ENCODE measurements around the gene OR2D3. TPM values are rescaled to one million over a fixed set of nuclear protein-coding genes. Genes with fewer than 3 reads are reported as not detected.

The OR2D3 gene
- polyA plus RNA-seq, 1 of the 3 experiments (the other 2 are of a cell fraction) = not detected

- Histone ChIP-seq H3K9ac (no peak overlapping the region), H3K79me2 (ENCODE audit: insufficient read depth) (no peaks in the 10 kb centered on the region), H3K4me3 (ENCODE audit: low read depth in 2 of 2, low read length in 1 of 2) (no peak overlapping the region), H3K9me3 (no peaks in the 10 kb centered on the region), H2AFZ (ENCODE audit: low read depth) (no peak overlapping the region), H3K9me2 (no peaks in the 10 kb centered on the region), H3K27ac (ENCODE audit: low read depth in 2 of 2, low read length in 1 of 2) (no peak overlapping the region), H3K27me3 (ENCODE audit: insufficient read depth) (no peaks in the 10 kb centered on the region), H3F3A (replicated peaks; ENCODE audit: insufficient read depth) (no peaks in the 10 kb centered on the region), H3K4me1 (ENCODE audit: control insufficient read depth in 1 of 2, insufficient read depth in 2 of 2, low read depth in 1 of 2, low read length in 1 of 2) (no peaks in the 10 kb centered on the region), H4K20me1 (ENCODE audit: insufficient read depth) (no peaks in the 10 kb centered on the region), H3K36me3 (replicated peaks in 1 of 2; ENCODE audit: control insufficient read depth in 1 of 2, insufficient read depth in 2 of 2, low read length in 1 of 2) (no peaks in the 10 kb centered on the region), H3K4me2 (no peak overlapping the region)
- POLR2A ChIA-PET = no interaction called here
- DNase-seq = no peak
- TF ChIP-seq, protein P1, sequence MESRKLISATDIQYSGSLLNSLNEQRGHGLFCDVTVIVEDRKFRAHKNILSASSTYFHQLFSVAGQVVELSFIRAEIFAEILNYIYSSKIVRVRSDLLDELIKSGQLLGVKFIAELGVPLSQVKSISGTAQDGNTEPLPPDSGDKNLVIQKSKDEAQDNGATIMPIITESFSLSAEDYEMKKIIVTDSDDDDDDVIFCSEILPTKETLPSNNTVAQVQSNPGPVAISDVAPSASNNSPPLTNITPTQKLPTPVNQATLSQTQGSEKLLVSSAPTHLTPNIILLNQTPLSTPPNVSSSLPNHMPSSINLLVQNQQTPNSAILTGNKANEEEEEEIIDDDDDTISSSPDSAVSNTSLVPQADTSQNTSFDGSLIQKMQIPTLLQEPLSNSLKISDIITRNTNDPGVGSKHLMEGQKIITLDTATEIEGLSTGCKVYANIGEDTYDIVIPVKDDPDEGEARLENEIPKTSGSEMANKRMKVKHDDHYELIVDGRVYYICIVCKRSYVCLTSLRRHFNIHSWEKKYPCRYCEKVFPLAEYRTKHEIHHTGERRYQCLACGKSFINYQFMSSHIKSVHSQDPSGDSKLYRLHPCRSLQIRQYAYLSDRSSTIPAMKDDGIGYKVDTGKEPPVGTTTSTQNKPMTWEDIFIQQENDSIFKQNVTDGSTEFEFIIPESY (IDR thresholded peaks at IDR 0.05; ENCODE audit: borderline replicate concordance, low read depth) = no peak
- TF ChIP-seq FOXM1 (IDR thresholded peaks at IDR 0.05; ENCODE audit: low read depth) = no peak
- TF ChIP-seq RXRA (IDR thresholded peaks at IDR 0.05; ENCODE audit: borderline replicate concordance, low read depth) = no peak
- TF ChIP-seq CHD2 (IDR thresholded peaks at IDR 0.05; ENCODE audit: low read length, partially characterized antibody) = no peak
- TF ChIP-seq, protein P2, sequence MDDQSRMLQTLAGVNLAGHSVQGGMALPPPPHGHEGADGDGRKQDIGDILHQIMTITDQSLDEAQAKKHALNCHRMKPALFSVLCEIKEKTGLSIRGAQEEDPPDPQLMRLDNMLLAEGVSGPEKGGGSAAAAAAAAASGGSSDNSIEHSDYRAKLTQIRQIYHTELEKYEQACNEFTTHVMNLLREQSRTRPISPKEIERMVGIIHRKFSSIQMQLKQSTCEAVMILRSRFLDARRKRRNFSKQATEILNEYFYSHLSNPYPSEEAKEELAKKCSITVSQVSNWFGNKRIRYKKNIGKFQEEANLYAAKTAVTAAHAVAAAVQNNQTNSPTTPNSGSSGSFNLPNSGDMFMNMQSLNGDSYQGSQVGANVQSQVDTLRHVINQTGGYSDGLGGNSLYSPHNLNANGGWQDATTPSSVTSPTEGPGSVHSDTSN (IDR thresholded peaks at IDR 0.05) = no peak
- TF ChIP-seq GABPA (IDR thresholded peaks at IDR 0.05; ENCODE audit: low read depth) = no peak
- TF ChIP-seq SMC3 (IDR thresholded peaks at IDR 0.05; ENCODE audit: low read depth, low read length) = no peak
- TF ChIP-seq MXI1 (IDR thresholded peaks at IDR 0.05; ENCODE audit: low read depth, low read length) = no peak
- no peak for TF ChIP-seq JUND (IDR thresholded peaks at IDR 0.05)
- no peak for TF ChIP-seq EZH2phosphoT487 (IDR thresholded peaks at IDR 0.05; ENCODE audit: borderline replicate concordance, low read depth)
- CTCF ChIA-PET = no interaction called here
These were observed 21.2 kb downstream of the OR2D3 start for GRCh38 chr11:6941970-6942369.

DNA sequence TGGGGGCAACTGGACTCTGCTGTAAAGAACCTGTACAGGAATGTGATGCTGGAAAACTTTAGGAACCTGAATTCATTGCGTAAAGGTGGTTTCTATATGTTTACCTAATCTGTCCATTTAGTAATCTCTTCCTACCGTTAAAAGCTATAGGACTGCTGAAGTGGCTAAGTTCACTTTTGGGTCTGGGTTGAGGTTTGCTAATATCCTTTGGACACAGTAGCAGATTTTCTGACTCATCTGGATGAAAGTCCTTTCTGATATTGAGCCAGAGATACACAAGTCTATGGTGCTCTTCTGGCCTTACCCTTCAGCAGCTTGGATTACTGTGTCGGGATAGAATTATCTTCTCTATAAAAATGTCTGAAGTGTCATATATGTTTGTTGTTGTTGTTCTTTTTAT is 22.3 kb downstream of the OR2D3 start:
- no peak for TF ChIP-seq RCOR1 (IDR thresholded peaks at IDR 0.05; ENCODE audit: low read length)
- no peak for TF ChIP-seq NRF1 (IDR thresholded peaks at IDR 0.05; ENCODE audit: low read depth, low read length)
- no peak for TF ChIP-seq RXRA (IDR thresholded peaks at IDR 0.05; ENCODE audit: borderline replicate concordance, low read depth)
- TF ChIP-seq SMC3 (IDR thresholded peaks at IDR 0.05; ENCODE audit: low read depth, low read length) = no peak
- TF ChIP-seq NFIC (IDR thresholded peaks at IDR 0.05; ENCODE audit: borderline replicate concordance) = no peak
- TF ChIP-seq, protein P3, sequence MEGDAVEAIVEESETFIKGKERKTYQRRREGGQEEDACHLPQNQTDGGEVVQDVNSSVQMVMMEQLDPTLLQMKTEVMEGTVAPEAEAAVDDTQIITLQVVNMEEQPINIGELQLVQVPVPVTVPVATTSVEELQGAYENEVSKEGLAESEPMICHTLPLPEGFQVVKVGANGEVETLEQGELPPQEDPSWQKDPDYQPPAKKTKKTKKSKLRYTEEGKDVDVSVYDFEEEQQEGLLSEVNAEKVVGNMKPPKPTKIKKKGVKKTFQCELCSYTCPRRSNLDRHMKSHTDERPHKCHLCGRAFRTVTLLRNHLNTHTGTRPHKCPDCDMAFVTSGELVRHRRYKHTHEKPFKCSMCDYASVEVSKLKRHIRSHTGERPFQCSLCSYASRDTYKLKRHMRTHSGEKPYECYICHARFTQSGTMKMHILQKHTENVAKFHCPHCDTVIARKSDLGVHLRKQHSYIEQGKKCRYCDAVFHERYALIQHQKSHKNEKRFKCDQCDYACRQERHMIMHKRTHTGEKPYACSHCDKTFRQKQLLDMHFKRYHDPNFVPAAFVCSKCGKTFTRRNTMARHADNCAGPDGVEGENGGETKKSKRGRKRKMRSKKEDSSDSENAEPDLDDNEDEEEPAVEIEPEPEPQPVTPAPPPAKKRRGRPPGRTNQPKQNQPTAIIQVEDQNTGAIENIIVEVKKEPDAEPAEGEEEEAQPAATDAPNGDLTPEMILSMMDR (IDR thresholded peaks at IDR 0.05) = no peak
- TF ChIP-seq RFX5 (IDR thresholded peaks at IDR 0.05; ENCODE audit: low read length) = no peak
- TF ChIP-seq EZH2phosphoT487 (IDR thresholded peaks at IDR 0.05; ENCODE audit: borderline replicate concordance, low read depth) = no peak
- TF ChIP-seq, protein P2 (IDR thresholded peaks at IDR 0.05) = no peak
- no peak for TF ChIP-seq RAD21 (IDR thresholded peaks at IDR 0.05; ENCODE audit: low read length)
- TF ChIP-seq TEAD4 (IDR thresholded peaks at IDR 0.05; ENCODE audit: borderline replicate concordance, insufficient read depth) = no peak
- TF ChIP-seq, protein P4, sequence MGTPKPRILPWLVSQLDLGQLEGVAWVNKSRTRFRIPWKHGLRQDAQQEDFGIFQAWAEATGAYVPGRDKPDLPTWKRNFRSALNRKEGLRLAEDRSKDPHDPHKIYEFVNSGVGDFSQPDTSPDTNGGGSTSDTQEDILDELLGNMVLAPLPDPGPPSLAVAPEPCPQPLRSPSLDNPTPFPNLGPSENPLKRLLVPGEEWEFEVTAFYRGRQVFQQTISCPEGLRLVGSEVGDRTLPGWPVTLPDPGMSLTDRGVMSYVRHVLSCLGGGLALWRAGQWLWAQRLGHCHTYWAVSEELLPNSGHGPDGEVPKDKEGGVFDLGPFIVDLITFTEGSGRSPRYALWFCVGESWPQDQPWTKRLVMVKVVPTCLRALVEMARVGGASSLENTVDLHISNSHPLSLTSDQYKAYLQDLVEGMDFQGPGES (IDR thresholded peaks at IDR 0.05; ENCODE audit: low read depth, low read length) = no peak
- no peak for TF ChIP-seq FOXM1 (IDR thresholded peaks at IDR 0.05; ENCODE audit: low read depth)
- no peak for TF ChIP-seq CHD2 (IDR thresholded peaks at IDR 0.05; ENCODE audit: low read length, partially characterized antibody)
- TF ChIP-seq JUND (IDR thresholded peaks at IDR 0.05) = no peak
- TF ChIP-seq SIN3A (IDR thresholded peaks at IDR 0.05; ENCODE audit: borderline replicate concordance, low read depth, low read length) = no peak
- TF ChIP-seq EP300 (IDR thresholded peaks at IDR 0.05; ENCODE audit: borderline replicate concordance in 1 of 2, low read depth in 1 of 2, low read length in 1 of 2) = no peak
- TF ChIP-seq TCF12 (IDR thresholded peaks at IDR 0.05) = no peak

More for the DNA sequence above, 22.3 kb downstream of the OR2D3 start:
- Histone ChIP-seq H3K27ac (ENCODE audit: low read depth in 2 of 2, low read length in 1 of 2) (no peak overlapping the region), H3F3A (replicated peaks; ENCODE audit: insufficient read depth) (no peaks in the 10 kb centered on the region), H3K4me3 (ENCODE audit: low read depth in 2 of 2, low read length in 1 of 2) (no peak overlapping the region), H3K36me3 (replicated peaks in 1 of 2; ENCODE audit: control insufficient read depth in 1 of 2, insufficient read depth in 2 of 2, low read length in 1 of 2) (no peaks in the 10 kb centered on the region), H3K4me2 (no peak overlapping the region), H3K27me3 (ENCODE audit: insufficient read depth) (no peaks in the 10 kb centered on the region), H2AFZ (ENCODE audit: low read depth) (no peak overlapping the region), H3K9me3 (no peaks in the 10 kb centered on the region), H3K4me1 (ENCODE audit: control insufficient read depth in 1 of 2, insufficient read depth in 2 of 2, low read depth in 1 of 2, low read length in 1 of 2) (no peaks in the 10 kb centered on the region), H3K9me2 (no peaks in the 10 kb centered on the region), H4K20me1 (ENCODE audit: insufficient read depth) (no peaks in the 10 kb centered on the region), H3K79me2 (ENCODE audit: insufficient read depth) (no peaks in the 10 kb centered on the region), H3K9ac (no peak overlapping the region)
- POLR2A ChIA-PET = no interaction called here
- no peak for DNase-seq
- CTCF ChIA-PET = no interaction called here
- 23% methylated on average over 3 of the region's 3 CpGs for WGBS (ENCODE audit: low lambda C conversion rate)
